Measurements from ENCODE around the gene JMJD8.

The JMJD8 gene

GRCh38 chr16:658679-659571 lies 25.2 kb downstream of the JMJD8 start:
- DNase-seq = no peak

DNA sequence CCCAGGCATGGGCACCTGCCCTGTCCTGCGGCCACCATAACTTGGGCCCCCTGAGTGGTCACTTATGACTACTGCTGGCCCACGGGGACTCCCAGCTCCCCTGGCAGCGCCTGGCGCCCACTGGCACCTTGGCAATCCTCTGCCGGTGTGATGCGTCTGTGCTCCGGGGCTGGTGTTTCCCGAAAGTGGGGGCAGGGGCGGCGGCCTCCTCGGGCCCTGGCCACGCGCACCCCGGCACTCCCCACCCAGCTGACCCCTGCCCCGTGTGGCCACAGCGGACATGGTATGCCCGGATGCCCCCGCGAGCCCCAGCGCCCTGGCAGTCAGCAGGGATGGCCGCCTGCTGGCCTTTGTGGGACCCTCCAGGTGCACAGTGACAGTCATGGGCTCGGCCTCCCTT lies 26.6 kb downstream of the JMJD8 start:
- no peak for DNase-seq

- no peak for DNase-seq
Measured at GRCh38 chr16:654034-654433, 30.1 kb downstream of the JMJD8 start.

DNA sequence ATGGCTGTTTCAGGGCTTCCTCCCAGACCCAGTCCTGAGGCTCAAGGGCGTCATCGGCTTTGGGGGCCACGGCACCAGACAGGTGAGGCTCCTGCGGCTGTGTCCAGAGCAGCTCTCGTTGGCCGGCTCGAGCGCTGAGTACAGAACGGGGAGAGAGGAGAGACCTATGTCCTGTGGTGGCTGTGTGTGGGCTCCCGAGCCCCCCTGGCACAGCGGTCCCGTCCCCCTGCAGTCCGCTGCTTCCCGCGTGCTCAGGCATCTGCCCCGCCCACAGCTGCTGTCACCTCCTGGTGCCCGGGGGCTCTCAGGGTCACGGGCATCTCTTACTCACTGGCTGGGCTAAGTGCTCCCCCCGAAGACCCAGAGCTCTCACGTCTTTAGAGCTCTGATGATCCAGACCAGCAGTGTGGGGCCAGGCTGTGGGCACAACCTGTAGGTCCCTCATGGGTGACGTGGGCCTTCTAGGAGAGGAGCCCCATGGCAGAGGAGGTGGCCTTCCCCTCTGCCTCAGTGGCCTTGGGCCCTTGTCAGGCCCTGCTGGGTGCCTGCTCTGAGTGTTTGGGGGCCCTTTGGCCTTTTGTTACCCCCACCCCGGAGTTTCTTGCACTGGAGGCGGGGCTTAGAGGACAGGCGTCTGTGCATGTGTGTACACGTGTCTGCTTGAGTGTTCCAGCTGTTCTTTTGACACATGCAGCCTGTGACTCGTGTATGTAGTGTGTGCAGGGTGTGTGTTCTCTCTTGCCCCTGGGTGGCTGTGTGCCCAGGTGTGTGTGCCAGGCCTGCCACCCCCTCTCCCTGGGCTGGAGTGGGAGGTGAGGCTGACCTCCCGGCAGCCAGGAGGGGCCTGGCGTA lies 31.5 kb downstream of the JMJD8 start:
- DNase-seq = no peak

GRCh38 chr16:651844-652243 lies 32.3 kb downstream of the JMJD8 start:
- DNase-seq = no peak

DNA sequence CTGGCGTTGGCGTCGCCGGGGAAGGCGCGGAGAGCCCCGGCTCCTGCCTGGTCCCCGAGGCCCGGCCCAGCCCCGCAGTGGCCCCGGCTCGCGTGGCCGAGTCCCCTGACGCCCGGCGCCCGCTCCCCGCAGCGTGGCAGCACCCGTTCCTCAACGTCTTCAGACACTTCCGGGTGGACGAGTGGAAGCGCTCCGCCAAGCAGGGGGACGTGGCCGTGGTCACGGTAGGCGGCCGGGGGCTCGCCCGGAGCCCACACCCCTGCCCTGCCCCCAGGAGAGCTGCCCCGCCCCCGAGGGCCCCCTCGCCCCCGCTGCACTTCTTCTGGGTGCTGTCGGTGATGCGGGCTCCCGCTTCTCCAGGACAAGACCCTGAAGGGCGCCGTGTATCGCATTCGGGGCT lies 34.5 kb downstream of the JMJD8 start:
- no peak for DNase-seq

- peak; percentile 95 for DNase-seq
Measured at GRCh38 chr16:648781-649589, 35.1 kb downstream of the JMJD8 start, which contains the start of gene WDR90. WDR90 (plus strand) TSS chr16:649365; CDS start chr16:649417, 52 bp downstream.

DNA sequence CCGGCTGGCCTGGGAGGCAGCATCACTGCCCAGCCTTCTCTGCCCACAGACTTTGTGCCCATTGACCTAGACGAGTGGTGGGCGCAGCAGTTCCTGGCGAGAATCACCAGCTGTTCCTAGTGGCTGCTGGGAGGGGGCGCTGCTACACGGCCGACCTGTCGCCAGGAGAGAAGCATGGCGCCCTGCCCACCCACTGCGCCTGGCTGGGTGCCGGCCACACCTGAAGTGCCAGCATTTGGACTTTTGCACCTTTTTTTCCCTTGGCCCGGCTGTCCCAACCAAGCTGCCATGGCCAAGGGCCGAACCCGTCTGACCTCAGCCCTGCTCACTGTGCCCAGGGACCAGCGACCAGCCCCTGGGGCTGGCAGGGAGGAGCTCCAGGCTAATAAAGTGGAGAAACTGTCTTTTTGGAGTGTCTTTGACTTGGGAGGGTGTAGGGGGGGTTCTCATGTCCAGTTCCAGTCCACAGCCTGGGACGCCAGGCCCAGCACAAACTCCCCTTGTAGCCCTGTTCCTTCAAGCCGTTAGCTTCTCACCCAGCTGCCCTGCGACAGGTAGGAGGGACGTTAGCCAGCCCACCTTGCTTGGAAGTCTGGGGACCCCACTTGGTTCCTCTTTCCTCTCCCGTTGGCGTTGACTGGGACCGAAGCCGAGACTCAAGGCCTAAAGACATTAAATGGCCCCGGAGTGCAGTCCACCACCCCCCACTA lies 35.9 kb downstream of the JMJD8 start:
- DNase-seq = no peak

- DNase-seq = no peak
Measured at GRCh38 chr16:647173-647902, 36.8 kb downstream of the JMJD8 start.

GRCh38 chr16:646679-647172 lies 37.4 kb downstream of the JMJD8 start:
- DNase-seq = no peak

GRCh38 chr16:645852-646678 lies 38.1 kb downstream of the JMJD8 start:
- DNase-seq = no peak

DNA sequence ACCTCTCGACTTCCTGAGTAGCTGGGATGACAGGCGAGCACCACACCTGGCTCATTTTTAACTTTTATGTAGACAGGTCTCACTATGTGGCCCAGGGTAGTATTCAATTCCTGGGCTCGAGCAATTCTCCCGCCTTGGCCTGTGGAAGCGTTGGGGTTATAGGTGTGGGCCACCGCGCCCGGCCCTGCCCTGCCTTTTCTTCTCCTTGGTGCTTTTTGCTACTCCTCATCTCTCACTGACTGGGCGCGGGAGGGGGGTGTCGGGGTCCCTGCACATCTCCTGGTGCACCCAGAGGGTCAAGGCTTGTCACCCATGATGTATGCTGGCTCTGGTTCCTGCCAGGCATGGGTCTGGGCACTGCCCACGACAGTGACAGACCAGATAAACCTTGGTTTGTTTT lies 39.6 kb downstream of the JMJD8 start:
- no peak for DNase-seq

- DNase-seq = no peak
Measured at GRCh38 chr16:643050-643368, 41.1 kb downstream of the JMJD8 start.

GRCh38 chr16:642189-643049 lies 41.7 kb downstream of the JMJD8 start:
- DNase-seq = peak; percentile 44

- DNase-seq = peak; percentile 85
Measured at GRCh38 chr16:641326-642188, 42.6 kb downstream of the JMJD8 start, which contains the start of gene MCRIP2. MCRIP2 (plus strand) TSS chr16:641828; CDS start chr16:641992, 164 bp downstream.

- no peak for DNase-seq
Measured at GRCh38 chr16:640614-641013, 43.5 kb downstream of the JMJD8 start.

GRCh38 chr16:638836-639235 lies 45.3 kb downstream of the JMJD8 start:
- no peak for DNase-seq

DNA sequence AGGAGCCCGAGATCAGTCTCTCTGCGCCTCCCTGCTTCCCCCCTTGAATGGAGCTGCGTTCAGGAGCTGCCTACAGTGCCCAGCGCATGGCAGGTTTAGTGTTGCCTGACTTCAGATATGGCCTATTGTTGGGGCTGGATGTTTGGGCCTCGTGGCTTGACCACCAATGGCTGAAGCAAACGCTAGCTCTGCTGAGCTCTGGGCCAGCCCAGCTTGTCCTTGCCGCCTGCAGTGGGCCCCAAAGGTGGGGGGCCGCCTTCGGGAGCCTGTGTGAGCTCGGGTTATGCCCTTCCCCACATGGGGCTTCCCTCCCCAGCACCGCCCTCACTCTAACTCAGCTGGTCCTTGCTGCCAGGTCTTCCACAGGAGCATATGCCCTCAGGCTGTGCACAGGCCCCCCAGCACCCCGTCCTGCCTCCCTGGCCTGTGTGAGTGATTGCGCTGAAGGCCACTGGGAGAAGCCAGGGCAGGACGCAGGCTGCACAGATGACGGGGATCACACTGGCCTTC lies 46.0 kb downstream of the JMJD8 start:
- peak; percentile 30 for DNase-seq
